Caco-2 (cell line): ENCODE results near the gene SEC16A. TPM values are rescaled to one million over a fixed set of nuclear protein-coding genes. Genes with fewer than 3 reads are reported as not detected.

Experiments used
- BruUV-seq: library from RNA; stranded (reverse); fragments of 400-500 nt; replicated peaks from 2 replicates; lab custom pipeline; 2021; lab: Mats Ljungman, UMichigan
- CTCF ChIA-PET: fragments of 300-600 bp; sonication (Branson Sonifier 250); formaldehyde crosslinking; loops from one replicate; lab custom pipeline; 2022; ENCODE audit warnings: antibody characterized with exemption; lab: Charles Lee
- POLR2A ChIA-PET: fragments of 300-600 bp; sonication (Branson Sonifier 250); formaldehyde crosslinking; loops from one replicate; lab custom pipeline; 2022; ENCODE audit warnings: antibody characterized with exemption; lab: Charles Lee
- DNase-seq, 2 experiments: peaks; one replicate each; pipeline versions ENCODE4 v3.0.0 to v3.0.0-alpha.2; 2020 to 2022
- H3K27me3 ChIP-seq: replicated peaks from 2 replicates; pipeline ENCODE4 v1.6.0; 2011; ENCODE audit warnings: low read length; ENCODE audit not compliant: control insufficient read depth, insufficient read depth
- H3K36me3 ChIP-seq: 2 replicates; pipeline ENCODE4 v1.5.1; 2011; ENCODE audit warnings: low read length; ENCODE audit not compliant: control insufficient read depth, insufficient read depth
- H3K4me1 ChIP-seq: fragments of 250-450 bp; sonication (Bioruptor Pico); 2 replicates; pipeline ENCODE4 v1.5.1; 2020; ENCODE audit warnings: mild to moderate bottlenecking
- H3K4me3 ChIP-seq: 2 replicates; pipeline ENCODE4 v1.5.1; 2011; ENCODE audit warnings: low read depth, mild to moderate bottlenecking, control low read depth, low read length
- H3K9me3 ChIP-seq: fragments of 250-450 bp; sonication (Bioruptor Pico); 2 replicates; pipeline ENCODE4 v1.5.1; 2020; ENCODE audit warnings: mild to moderate bottlenecking, moderate library complexity
- H3K27ac Mint-ChIP-seq: one replicate; pipeline ENCODE4 v1.8.0; 2022; ENCODE audit warnings: mixed read lengths; ENCODE audit not compliant: unreplicated experiment
- H3K27me3 Mint-ChIP-seq: one replicate; pipeline ENCODE4 v1.8.0; 2022; ENCODE audit warnings: mixed read lengths; ENCODE audit not compliant: insufficient read depth, unreplicated experiment
- H3K36me3 Mint-ChIP-seq: one replicate; pipeline ENCODE4 v1.8.0; 2022; ENCODE audit warnings: mild to moderate bottlenecking, mixed read lengths; ENCODE audit not compliant: insufficient read depth, unreplicated experiment
- H3K4me1 Mint-ChIP-seq: one replicate; pipeline ENCODE4 v1.8.0; 2022; ENCODE audit warnings: low read depth, mixed read lengths; ENCODE audit not compliant: unreplicated experiment
- H3K4me3 Mint-ChIP-seq: one replicate; pipeline ENCODE4 v1.8.0; 2022; ENCODE audit warnings: mild to moderate bottlenecking, moderate library complexity, mixed read lengths; ENCODE audit not compliant: unreplicated experiment
- H3K9me3 Mint-ChIP-seq: one replicate; pipeline ENCODE4 v1.8.0; 2022; ENCODE audit warnings: mixed read lengths; ENCODE audit not compliant: unreplicated experiment
- CTCF ChIP-seq, 2 experiments: fragments of 200-600 bp in 1 of 2; IDR thresholded peaks; 1 replicate in 1 of 2; 2 replicates in 1 of 2; pipeline versions ENCODE4 v1.5.1 to v1.8.0; 2011 to 2022; ENCODE audit warnings: antibody characterized with exemption in 1 of 2, control low read depth in 1 of 2, inconsistent platforms in 1 of 2, low read depth in 1 of 2, low read length in 1 of 2, mild to moderate bottlenecking in 1 of 2, moderate library complexity in 1 of 2; ENCODE audit not compliant: insufficient read depth in 1 of 2, severe bottlenecking in 1 of 2, unreplicated experiment in 1 of 2
- intact Hi-C: fragments of 100-400 bp; cut with micrococcal nuclease; formaldehyde crosslinking; loops from one replicate; pipeline ENCODE4 v1.10.0; 2022; ENCODE audit not compliant: unreplicated experiment
- total RNA-seq: library from RNA; stranded (reverse); gene quantifications from 2 replicates; pipeline ENCODE4 v1.2.3, GENCODE V29; 2022

Gene SEC16A
- total RNA-seq, 1 experiment from 2014 or later = 76.4 TPM

GRCh38 chr9:136531186-136531903 lies 48.5 kb upstream of the SEC16A start:
- Histone ChIP-seq H3K36me3 (no peaks in the 10 kb centered on the region), H3K9me3 (no peaks in the 10 kb centered on the region), H3K4me3 (no peak overlapping the region), H3K27me3 (no peaks in the 10 kb centered on the region), H3K4me1 (peaks cover 17% of the 10 kb centered on the region)
- BruUV-seq = no TSS peak
- ChIA-PET CTCF (no interaction called here), POLR2A (no interaction called here)
- intact Hi-C loops = no loop called here
- H3K4me3 Mint-ChIP-seq = no peak overlapping the region
- H3K27ac Mint-ChIP-seq = no peak overlapping the region
- no peaks in the 10 kb centered on the region for H3K27me3 Mint-ChIP-seq
- TF ChIP-seq CTCF (IDR thresholded peaks at IDR 0.05; ENCODE audit: insufficient read depth in 1 of 2, low read depth in 1 of 2, low read length in 1 of 2, severe bottlenecking in 1 of 2, unreplicated experiment in 1 of 2) = no peak
- peaks cover 7% of the 10 kb centered on the region for H3K36me3 Mint-ChIP-seq
- H3K9me3 Mint-ChIP-seq = no peaks in the 10 kb centered on the region
- DNase-seq = no peak
- H3K4me1 Mint-ChIP-seq = no peaks in the 10 kb centered on the region

GRCh38 chr9:136530461-136531089 lies 47.7 kb upstream of the SEC16A start:
- H3K36me3 Mint-ChIP-seq = peaks cover 7% of the 10 kb centered on the region
- no peak for TF ChIP-seq CTCF (IDR thresholded peaks at IDR 0.05; ENCODE audit: insufficient read depth in 1 of 2, low read depth in 1 of 2, low read length in 1 of 2, severe bottlenecking in 1 of 2, unreplicated experiment in 1 of 2)
- Histone ChIP-seq H3K36me3 (no peaks in the 10 kb centered on the region), H3K4me1 (peaks cover 23% of the 10 kb centered on the region), H3K27me3 (no peaks in the 10 kb centered on the region), H3K4me3 (no peak overlapping the region), H3K9me3 (no peaks in the 10 kb centered on the region)
- intact Hi-C loops = no loop called here
- ChIA-PET CTCF (no interaction called here), POLR2A (no interaction called here)
- no peak overlapping the region for H3K27ac Mint-ChIP-seq
- BruUV-seq = no TSS peak
- H3K9me3 Mint-ChIP-seq = no peaks in the 10 kb centered on the region
- no peaks in the 10 kb centered on the region for H3K4me1 Mint-ChIP-seq
- no peaks in the 10 kb centered on the region for H3K27me3 Mint-ChIP-seq
- DNase-seq = no peak
- no peak overlapping the region for H3K4me3 Mint-ChIP-seq

- Histone ChIP-seq H3K4me3 (no peak overlapping the region), H3K36me3 (no peaks in the 10 kb centered on the region), H3K27me3 (no peaks in the 10 kb centered on the region), H3K9me3 (no peaks in the 10 kb centered on the region), H3K4me1 (peaks cover 23% of the 10 kb centered on the region)
- Mint-ChIP-seq H3K27me3 (no peaks in the 10 kb centered on the region), H3K4me3 (no peak overlapping the region), H3K9me3 (no peaks in the 10 kb centered on the region), H3K27ac (no peak overlapping the region), H3K36me3 (peaks cover 7% of the 10 kb centered on the region), H3K4me1 (no peaks in the 10 kb centered on the region)
- intact Hi-C loops = no loop called here
- CTCF ChIA-PET = interaction anchor here (0.5 kb wide), 1 partner anchor 85 kb away, joined by 3 read pairs; no protein-coding TSS in a partner anchor
- no peak for DNase-seq
- TF ChIP-seq CTCF (IDR thresholded peaks at IDR 0.05; ENCODE audit: insufficient read depth in 1 of 2, low read depth in 1 of 2, low read length in 1 of 2, severe bottlenecking in 1 of 2, unreplicated experiment in 1 of 2) = no peak
- no TSS peak for BruUV-seq
- POLR2A ChIA-PET = no interaction called here
These were observed 46.9 kb upstream of the SEC16A start for GRCh38 chr9:136529516-136530460.
